Renal pelvis (tissue), 4 donors: Measurements from ENCODE around the gene TRAPPC12. TPM values are rescaled to one million over a fixed set of nuclear protein-coding genes. Genes with fewer than 3 reads are reported as not detected.
A peak's percentile ranks its signal among the peaks of the same experiment; 100 is the strongest.
"Not testable (repeated sequence)": the region's sequence is repeated elsewhere in the genome, so short reads cannot be mapped to it uniquely, and the experiment has no call there.

Source experiments
- DNase-seq: peaks from one replicate; pipeline ENCODE4 v3.0.0-alpha.2; 2013
- polyA plus RNA-seq, 3 donors: library from polyadenylated mRNA; unstranded; fragments of 120-200 nt; gene quantifications; one replicate each; pipeline ENCODE4 v1.2.1, GENCODE V29; 2013; ENCODE audit not compliant: insufficient read length in 3 of 3

Gene TRAPPC12
- polyA plus RNA-seq, 3 donors = 73.6 to 110 (median 95.8) TPM

DNA sequence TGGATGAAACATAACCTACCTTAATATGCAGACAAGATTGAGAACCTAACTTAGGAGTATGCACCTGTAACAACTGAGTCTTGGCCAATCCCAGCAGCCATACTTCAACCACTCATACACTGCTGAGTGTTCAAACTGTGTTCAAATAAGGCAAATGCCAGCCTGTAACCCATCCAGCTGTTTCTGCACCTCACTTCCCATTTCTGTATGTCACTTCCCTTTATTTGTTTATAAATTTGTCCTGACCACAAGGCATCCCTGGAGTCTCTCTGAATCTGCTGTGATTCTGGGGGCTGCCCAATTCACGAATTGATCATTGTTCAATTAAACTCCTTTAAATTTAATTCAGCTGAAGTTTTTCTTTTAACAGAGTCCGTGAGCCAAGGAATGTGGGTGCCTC lies 22.0 kb upstream of the TRAPPC12 start:
- not testable (repeated sequence) for DNase-seq

DNA sequence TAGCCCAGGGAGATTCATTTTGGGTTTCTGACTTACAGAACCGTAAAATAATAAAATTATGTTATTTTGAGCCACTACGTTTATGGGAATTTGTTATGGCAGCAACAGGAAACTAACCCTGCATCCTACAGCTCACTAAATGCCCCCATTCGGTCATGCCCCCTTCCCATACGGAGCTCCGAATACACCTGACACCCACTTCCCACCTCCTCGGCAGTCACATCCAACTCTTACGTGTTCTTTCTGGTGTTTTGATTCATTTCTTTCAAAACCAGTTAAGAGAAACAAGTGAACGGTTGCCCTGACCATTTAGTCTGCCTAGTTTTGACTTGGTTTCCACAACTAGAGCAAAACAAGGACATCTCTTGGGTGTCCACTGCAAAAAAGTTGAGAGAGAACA lies 21.6 kb upstream of the TRAPPC12 start:
- no peak for DNase-seq

DNA sequence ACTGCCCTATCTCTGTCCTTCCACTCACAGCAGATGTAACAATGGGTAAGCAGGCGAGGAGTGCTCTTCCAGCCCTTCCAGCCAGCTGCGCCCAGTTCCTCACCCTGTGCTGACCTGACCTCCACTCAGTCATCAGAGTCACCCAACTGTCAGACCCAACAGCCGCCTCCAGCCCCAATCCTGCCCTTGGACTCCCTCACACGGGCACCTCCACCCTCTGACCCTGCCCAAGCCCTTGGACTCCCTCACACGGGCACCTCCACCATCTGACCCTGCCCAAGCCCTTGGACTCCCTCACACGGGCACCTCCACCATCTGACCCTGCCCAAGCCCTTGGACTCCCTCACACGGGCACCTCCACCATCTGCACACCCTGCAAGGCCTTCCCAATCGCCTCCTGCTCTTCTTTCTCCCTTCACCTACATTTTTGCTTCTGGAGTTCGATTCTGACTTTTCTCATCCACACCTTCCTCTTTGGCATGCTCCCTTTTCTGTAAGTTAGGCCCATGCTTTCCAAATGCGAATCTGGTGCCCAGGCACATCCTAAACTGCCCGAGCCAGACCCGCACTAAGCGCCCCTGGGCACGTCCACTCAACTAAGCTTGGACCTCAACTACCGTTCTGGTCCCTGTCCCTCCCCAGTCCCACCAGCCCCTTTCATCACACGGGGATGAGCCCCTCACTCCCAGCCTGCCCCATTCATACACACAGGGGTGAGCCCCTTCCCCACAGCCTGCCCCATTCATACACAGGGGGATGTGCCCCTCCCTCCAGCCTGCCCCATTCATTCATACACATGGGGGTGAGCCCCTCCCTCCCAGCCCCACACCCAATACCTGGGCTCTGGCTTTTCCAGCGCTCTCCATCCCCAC lies 17.7 kb upstream of the TRAPPC12 start:
- DNase-seq = no peak

DNA sequence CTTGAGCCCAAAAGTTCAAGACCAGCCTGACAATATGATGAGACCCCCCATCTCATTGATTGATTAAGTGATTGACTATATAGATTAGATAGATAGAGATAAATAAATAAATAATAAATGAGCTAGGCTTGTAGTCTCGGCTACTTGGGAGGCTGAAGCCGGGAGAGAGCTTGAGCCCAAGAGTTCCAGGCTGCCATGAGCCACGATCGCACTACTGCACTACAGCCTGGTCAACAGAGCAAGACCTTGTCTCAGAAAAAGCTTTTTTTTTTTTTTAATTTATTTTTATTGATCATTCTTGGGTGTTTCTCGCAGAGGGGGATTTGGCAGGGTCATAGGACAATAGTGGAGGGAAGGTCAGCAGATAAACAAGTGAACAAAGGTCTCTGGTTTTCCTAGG lies 14.3 kb upstream of the TRAPPC12 start:
- no peak for DNase-seq

DNA sequence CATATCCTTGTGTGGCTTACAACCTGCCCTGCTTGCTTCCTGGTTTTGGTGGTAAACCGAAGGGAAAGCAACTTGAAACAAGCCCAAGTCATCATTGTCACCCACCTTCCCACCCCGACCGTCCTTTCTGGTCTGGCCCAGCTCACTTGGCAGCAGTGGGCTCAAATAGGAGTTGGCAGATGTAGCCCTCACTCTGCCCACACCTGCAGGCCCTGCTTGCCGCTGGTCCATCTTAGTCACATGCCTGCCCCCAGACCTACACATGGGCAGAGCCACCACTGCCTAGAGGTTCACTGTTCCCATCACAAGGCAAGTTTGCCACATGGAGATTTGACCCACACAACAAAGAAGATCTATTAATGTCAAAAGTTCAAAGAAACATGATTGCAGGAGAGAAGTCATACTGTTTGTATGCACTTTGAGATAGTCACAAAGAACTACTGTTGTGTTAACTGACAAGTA lies 11.2 kb upstream of the TRAPPC12 start:
- DNase-seq = no peak

DNA sequence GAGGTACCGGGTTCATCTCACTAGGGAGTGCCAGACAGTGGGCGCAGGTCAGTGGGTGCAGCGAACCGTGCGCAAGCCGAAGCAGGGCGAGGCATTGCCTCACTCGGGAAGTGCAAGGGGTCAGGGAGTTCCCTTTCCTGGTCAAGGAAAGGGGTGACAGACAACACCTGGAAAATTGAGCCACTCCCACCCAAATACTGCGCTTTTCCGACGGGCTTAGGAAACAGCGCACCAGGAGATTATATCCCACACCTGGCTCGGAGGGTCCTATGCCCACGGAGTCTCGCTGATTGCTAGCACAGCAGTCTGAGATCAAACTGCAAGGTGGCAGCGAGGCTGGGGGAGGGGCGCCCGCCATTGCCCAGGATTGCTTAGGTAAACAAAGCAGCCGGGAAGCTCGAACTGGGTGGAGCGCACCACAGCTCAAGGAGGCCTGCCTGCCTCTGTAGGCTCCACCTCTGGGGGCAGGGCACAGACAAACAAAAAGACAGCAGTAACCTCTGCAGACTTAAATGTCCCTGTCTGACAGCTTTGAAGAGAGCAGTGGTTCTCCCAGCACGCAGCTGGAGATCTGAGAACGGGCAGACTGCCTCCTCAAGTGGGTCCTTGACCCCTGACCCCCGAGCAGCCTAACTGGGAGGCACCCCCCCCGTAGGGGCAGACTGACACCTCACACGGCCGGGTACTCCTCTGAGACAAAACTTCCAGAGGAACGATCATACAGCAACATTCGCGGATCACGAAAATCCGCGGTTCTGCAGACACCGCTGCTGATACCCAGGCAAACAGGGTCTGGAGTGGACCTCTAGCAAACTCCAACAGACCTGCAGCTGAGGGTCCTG lies 9.9 kb upstream of the TRAPPC12 start:
- not testable (repeated sequence) for DNase-seq

DNA sequence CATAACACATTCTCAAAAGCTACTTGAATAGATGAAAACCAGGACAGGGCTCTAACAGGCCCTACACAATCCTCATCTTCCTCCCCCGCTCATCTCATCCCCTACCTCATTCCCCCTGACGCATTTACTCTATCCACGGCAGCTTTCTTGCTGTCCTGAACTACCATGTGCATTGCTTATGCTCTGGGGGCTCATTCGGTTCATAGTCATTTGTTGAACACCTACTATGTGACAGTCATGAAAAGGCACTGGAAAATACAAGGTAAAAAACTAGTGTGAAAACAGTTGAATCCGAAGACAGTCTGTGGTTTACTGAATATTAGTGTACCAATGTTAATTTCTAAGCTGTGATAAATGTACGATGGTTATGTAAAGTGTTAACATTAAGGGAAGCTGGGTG lies 2.7 kb upstream of the TRAPPC12 start:
- no peak for DNase-seq

DNA sequence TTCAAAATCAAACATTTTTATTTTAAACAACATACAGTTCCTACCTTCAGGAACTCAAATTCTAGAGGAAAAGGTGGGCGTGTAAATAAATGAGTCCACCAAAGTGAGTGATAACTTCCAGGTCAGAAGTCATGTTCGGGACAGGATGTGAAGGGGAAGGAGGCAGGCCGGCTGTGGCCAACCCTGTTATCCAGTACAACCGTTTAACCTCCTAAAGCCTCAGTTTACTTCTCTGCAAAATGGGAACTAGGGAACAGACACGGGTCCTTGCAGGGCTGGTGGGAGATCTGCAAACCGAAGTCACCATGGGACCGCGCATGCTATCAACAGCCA lies 2.2 kb upstream of the TRAPPC12 start:
- peak; percentile 54 for DNase-seq

DNA sequence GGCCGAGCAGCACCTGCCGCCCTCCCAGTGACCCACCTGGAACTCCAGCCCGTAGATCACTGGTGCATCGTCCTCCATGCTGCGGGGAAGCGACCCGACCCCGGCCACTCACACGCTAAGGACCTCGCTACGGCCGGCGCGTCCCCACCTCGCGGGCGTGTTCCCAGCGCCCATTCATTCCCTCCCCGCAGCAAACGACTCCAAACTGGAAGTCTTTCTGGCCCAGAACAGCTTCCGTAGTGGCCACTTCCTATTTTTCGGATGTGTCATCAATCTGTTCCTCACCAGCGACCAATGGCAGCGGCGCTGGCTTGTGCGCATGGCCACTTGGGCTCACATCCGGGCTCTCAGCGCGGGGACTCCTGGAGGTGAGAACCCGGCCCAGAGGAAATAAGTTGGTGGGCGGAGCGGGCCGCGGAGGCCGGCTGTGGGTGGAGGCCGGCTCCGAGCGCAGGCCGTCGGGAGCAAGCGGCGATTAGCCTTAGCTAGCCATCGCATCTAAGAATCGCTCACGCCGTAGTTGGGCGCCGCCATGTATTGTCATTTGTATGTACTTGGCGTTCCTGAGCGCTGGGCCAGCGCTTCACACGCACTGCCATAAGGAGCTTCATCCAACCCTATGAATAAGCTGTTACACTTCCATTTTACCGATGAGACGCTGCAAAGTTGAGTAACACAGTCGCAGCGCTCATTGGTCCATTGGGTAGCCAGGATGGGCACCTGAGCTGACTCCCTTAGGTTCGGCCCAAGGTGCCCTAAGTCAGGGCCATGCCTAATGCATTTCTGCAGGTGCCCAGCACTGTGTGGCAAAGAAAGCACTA lies 1.7 kb upstream of the TRAPPC12 start, which contains the start of gene EIPR1:
Gene EIPR1, minus strand, starts transcription at position 207 of the 821 bp plus-strand sequence. Its CDS starts 129 bp downstream, at position 78.
- peak; percentile 98 for DNase-seq

- DNase-seq = no peak
Observed at GRCh38 chr2:3379339-3379646, 201 bp upstream of the TRAPPC12 start.

DNA sequence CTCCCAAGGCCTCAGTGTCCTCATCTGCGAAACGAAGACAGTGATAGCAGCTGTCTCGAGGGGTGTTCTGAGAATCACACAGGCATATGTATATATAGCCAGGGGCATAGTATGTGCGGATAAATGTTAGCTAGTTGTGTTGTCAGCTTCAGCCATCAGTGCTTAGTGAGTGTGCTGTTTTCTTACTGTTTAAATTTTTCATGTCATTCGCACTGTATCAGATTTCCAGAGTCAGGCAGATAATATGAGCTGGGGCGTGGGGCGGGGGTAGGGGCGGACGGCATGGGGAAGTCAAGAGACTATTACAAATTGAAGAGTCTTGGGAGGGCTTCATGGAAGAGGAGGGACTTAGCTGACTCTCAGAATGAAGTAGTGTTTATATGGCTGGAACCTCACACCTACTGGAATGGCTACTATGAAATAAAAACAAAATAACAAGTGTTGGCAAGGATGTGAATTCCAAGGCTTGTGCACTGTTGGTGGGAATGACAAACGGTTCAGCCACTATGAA lies 7.0 kb downstream of the TRAPPC12 start:
- DNase-seq = no peak

- no peak for DNase-seq
Observed at GRCh38 chr2:3387011-3387410, 7.5 kb downstream of the TRAPPC12 start.

DNA sequence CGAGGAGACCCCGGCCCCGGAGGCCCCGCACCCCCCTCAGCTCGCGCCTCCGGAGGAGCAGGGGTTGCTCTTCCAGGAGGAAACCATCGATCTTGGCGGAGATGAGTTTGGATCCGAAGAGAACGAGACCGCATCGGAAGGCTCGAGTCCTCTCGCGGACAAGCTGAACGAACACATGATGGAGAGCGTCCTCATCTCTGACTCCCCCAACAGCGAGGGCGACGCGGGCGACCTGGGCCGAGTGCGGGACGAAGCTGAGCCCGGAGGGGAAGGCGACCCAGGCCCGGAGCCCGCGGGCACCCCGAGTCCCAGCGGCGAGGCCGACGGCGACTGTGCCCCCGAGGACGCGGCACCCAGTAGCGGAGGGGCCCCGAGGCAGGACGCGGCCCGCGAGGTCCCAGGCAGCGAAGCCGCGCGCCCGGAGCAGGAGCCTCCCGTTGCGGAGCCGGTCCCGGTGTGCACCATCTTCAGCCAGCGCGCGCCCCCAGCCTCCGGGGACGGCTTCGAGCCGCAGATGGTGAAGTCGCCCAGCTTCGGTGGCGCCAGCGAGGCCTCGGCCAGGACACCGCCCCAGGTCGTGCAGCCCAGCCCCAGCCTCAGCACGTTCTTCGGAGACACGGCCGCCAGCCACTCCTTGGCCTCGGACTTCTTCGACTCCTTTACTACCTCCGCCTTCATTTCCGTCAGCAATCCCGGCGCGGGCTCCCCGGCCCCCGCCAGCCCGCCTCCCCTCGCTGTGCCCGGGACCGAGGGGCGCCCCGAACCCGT lies 8.3 kb downstream of the TRAPPC12 start:
- no peak for DNase-seq

- DNase-seq = no peak
Observed at GRCh38 chr2:3388412-3388738, 8.9 kb downstream of the TRAPPC12 start.

- DNase-seq = no peak
Observed at GRCh38 chr2:3389193-3389592, 9.7 kb downstream of the TRAPPC12 start.

GRCh38 chr2:3390041-3390440 lies 10.5 kb downstream of the TRAPPC12 start:
- DNase-seq = no peak

DNA sequence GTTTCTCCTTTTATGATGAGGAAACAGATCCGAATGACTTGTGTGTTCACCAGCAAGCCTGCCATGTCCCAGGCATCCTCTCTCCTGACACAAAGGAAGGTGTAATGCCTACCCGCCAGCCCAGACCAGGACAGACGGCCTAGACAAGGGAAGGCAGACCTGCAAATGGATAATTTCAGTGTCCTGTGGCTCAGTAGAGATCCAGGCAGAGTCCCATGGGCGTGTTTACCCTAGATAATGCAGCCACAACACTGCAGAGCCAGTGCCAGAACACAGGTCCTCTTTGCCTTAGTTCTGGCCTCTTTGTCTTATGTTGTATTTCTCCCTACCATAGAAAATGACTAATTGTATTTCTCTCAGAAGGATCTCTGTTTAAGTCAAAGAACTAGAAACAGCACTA lies 12.7 kb downstream of the TRAPPC12 start:
- DNase-seq = no peak

GRCh38 chr2:3396920-3397559 lies 17.5 kb downstream of the TRAPPC12 start:
- DNase-seq = no peak

DNA sequence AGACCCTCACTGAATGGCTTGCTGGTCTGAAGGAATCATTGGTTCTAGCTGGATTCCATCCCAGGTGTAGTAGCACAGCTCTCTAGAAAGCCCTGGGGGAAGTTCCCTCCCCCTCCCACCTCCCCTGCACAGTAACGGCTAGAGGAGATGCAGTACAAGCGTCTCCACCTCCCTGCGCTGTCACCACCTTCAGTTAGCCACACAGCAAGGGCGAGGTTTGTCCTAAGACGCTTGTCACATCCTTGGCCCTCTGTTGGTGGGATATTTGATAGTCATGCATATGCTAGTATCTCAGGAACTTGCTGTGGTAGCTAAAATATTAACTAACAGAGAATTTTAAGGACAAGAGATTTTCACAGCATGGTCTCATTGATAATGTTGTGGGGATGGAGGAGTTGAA lies 19.4 kb downstream of the TRAPPC12 start:
- DNase-seq = no peak

GRCh38 chr2:3399381-3399780 lies 19.9 kb downstream of the TRAPPC12 start:
- no peak for DNase-seq

DNA sequence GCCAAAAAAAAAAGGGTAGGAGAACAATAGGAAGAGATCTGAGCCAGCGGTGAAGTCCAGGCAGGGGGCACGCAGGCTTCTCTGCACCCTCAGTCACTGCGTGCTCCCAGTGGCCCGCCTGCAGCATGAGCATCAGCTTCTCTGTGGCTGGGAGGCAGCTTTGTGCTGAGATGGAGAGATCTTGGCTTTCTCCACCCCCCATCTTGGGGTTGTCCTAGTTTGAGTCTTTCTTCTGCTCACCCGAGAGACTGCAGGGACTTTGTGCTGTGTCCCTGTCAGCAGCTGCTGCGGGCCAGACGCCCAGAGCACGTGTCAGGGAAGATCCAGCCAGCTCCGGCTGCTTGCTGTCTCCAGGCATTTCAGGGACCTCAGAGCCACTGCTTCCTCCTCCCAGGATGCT lies 20.3 kb downstream of the TRAPPC12 start:
- peak; percentile 48 for DNase-seq
